Astrocyte of the spinal cord (primary cell): ENCODE results near the gene RAPGEF5.

Experiments
- DNase-seq: peaks from one replicate; pipeline ENCODE4 v3.0.0; 2011; ENCODE audit warnings: low read depth, low spot score
- H3K4me3 ChIP-seq: 2 replicates; pipeline ENCODE4 v1.5.1; 2011; ENCODE audit warnings: low read depth, mild to moderate bottlenecking, low read length, moderate library complexity
- in situ Hi-C: cut with HindIII; loops from 2 replicates; pipeline ENCODE4 v1.10.0; 2017; ENCODE audit warnings: low sequenced_read_pairs
- TF ChIP-seq, protein P1 (sequence below): IDR thresholded peaks from 2 replicates; pipeline ENCODE4 v1.5.1; 2012; ENCODE audit warnings: low read depth, mild to moderate bottlenecking, low read length, inconsistent platforms

RAPGEF5 gene, protein sequence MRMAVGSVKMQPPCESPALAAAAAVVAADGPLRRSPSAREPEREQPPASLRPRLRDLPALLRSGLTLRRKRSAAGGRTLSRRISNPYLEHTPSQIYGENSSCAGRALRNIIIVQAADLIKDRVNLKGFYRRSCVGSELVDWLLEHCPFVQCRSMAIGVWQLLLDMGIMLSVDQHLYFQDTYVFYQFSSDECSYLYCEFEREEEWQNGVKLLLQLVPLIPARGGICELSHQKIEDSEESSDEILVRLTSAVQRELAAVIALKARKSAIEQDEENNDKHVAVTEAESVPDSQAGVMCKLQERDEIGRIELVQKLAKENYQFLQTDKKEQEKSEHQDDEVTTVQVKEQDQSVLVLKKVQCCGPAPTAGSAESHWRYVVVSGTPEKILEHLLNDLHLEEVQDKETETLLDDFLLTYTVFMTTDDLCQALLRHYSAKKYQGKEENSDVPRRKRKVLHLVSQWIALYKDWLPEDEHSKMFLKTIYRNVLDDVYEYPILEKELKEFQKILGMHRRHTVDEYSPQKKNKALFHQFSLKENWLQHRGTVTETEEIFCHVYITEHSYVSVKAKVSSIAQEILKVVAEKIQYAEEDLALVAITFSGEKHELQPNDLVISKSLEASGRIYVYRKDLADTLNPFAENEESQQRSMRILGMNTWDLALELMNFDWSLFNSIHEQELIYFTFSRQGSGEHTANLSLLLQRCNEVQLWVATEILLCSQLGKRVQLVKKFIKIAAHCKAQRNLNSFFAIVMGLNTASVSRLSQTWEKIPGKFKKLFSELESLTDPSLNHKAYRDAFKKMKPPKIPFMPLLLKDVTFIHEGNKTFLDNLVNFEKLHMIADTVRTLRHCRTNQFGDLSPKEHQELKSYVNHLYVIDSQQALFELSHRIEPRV

DNA sequence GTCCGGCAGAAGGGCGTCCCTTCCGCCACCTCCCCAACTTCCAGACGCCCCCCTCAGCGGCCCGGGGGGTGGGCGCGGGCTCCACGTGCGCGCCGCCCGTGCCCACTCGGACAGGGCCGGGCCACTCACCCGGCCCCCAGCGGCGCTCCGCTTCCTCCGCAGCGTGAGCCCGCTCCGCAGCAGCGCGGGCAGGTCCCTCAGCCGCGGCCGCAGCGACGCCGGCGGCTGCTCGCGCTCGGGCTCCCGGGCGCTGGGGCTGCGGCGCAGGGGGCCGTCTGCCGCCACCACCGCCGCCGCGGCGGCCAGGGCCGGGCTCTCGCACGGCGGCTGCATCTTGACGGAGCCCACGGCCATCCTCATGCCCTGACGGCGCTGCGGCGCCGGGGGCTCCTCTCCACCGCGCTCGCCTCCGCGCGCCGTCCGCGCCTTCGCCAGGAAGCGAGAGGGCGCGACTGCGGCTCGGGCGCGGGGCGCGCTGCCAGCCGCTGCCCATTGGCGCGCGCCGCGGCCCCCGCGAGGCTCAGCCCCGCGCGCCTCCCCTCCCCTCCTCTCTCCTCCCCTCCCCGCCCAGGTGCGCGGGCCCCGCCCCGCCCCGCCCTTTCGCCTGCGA is at the start of gene RAPGEF5:
TSS of gene RAPGEF5 (minus strand) at position 454 of the 610 bp plus-strand sequence. CDS start at position 360, 94 bp downstream.
- no peak for DNase-seq
- H3K4me3 ChIP-seq: peak within 1 kb of the TSS; percentile 17
- TF ChIP-seq, protein P1, sequence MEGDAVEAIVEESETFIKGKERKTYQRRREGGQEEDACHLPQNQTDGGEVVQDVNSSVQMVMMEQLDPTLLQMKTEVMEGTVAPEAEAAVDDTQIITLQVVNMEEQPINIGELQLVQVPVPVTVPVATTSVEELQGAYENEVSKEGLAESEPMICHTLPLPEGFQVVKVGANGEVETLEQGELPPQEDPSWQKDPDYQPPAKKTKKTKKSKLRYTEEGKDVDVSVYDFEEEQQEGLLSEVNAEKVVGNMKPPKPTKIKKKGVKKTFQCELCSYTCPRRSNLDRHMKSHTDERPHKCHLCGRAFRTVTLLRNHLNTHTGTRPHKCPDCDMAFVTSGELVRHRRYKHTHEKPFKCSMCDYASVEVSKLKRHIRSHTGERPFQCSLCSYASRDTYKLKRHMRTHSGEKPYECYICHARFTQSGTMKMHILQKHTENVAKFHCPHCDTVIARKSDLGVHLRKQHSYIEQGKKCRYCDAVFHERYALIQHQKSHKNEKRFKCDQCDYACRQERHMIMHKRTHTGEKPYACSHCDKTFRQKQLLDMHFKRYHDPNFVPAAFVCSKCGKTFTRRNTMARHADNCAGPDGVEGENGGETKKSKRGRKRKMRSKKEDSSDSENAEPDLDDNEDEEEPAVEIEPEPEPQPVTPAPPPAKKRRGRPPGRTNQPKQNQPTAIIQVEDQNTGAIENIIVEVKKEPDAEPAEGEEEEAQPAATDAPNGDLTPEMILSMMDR: no peak
- in situ Hi-C loops: no loop called here

GRCh38 chr7:22406715-22407114 is 49.8 kb upstream of the RAPGEF5 start:
- H3K4me3 ChIP-seq: no peak overlapping the region
- in situ Hi-C loops: no loop called here
- TF ChIP-seq, protein P1: no peak
- no peak for DNase-seq

DNA sequence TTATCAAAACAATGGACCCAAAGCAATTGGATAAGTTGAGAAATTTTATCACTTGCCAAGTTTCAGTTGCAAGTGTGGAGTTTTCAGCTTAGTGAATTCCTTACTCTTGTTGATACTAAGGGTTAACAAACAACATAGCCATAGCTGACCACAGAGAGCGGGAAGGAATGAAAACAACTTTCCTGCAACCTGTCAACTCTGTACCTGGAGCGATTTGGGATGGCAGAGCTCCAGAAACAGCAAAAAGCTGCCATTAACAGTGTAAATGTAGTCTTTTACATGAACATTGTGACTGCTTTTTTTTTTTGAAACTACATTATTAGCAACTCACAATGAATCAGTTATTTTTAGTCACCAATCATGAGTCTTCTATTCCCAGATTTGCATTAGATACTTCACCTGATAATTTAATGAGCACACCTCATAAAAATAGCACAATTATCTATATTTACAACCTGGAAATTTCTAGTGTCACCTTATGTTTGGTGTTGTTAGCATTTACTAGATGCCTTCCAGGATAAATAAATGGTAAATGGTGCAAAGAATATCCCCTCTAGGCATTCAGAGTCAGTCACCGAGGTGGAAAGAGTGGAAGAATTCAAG is 47.6 kb upstream of the RAPGEF5 start:
- TF ChIP-seq, protein P1: no peak
- H3K4me3 ChIP-seq: no peak overlapping the region

GRCh38 chr7:22403344-22403743 is 46.4 kb upstream of the RAPGEF5 start:
- no peak overlapping the region for H3K4me3 ChIP-seq
- in situ Hi-C loops: no loop called here
- DNase-seq: no peak
- TF ChIP-seq, protein P1: no peak

More for the DNA sequence above, 47.6 kb upstream of the RAPGEF5 start:
- in situ Hi-C loops: no loop called here
- DNase-seq: no peak

DNA sequence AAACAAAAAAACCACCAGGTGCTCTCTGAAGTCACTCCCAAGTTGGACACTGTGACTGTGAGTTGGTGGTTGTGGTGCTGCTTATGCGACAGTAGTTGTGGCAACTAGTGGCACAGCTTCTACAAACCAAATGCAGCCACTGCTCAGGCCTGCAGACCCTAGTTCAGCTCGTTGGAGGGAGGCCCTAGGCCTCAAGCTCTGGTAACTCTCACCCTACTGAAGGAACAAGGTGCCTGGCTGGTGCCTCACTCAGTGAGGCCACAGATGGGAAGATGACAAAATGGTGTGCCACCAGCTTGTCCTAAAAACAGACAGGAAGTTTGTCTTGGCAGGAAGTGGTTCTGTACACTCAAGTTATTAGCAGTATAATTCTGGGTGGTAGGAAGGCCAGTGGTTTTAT is 45.3 kb upstream of the RAPGEF5 start:
- DNase-seq: no peak
- TF ChIP-seq, protein P1: no peak
- no peak overlapping the region for H3K4me3 ChIP-seq
- in situ Hi-C loops: no loop called here
